Adrenal gland (tissue), 5 donors: Measurements from ENCODE around the gene DOK6.

Source experiments
- POLR2A ChIP-seq, 2 donors: fragments of 450-650 bp; IDR thresholded peaks; one replicate each; pipeline ENCODE4 v1.6.1; 2017; ENCODE audit warnings: antibody characterized with exemption in 2 of 2, mild to moderate bottlenecking in 2 of 2, moderate library complexity in 1 of 2
- TF ChIP-seq, protein P1 (sequence below), 6 experiments: fragments of 450-650 bp in 4 of 6; fragments of 200-600 bp in 2 of 6; sonication (generic) in 1 of 6; IDR thresholded peaks; 1 replicate in 5 of 6; 2 replicates in 1 of 6; pipeline versions ENCODE4 v1.5.1 to v1.8.0; 2016 to 2021; ENCODE audit warnings: antibody characterized with exemption in 6 of 6, mild to moderate bottlenecking in 2 of 6, moderate library complexity in 1 of 6
- donor health status: DM: no; HTN: no; CAD: no.

DNA sequence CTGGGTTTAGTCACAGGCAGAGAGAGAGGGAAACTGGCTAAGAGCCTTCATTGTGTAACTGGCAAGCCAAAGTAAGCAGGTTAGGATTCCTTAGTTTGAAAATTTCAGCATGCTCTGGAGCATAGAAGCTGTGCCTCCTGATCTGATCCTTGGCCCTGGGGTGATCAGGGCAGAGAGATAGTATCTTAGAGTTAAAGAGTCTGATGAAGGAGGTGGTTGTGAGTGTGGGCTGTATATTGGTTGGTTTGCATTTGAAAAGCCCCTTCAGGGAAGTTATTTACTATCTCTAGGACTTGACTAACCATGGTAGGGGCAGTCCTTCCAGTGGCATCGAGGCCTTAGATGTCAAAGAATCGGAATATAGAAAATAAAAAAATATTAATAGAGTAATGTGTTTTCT lies 316.9 kb downstream of the DOK6 start:
- TF ChIP-seq, protein P1, sequence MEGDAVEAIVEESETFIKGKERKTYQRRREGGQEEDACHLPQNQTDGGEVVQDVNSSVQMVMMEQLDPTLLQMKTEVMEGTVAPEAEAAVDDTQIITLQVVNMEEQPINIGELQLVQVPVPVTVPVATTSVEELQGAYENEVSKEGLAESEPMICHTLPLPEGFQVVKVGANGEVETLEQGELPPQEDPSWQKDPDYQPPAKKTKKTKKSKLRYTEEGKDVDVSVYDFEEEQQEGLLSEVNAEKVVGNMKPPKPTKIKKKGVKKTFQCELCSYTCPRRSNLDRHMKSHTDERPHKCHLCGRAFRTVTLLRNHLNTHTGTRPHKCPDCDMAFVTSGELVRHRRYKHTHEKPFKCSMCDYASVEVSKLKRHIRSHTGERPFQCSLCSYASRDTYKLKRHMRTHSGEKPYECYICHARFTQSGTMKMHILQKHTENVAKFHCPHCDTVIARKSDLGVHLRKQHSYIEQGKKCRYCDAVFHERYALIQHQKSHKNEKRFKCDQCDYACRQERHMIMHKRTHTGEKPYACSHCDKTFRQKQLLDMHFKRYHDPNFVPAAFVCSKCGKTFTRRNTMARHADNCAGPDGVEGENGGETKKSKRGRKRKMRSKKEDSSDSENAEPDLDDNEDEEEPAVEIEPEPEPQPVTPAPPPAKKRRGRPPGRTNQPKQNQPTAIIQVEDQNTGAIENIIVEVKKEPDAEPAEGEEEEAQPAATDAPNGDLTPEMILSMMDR (IDR thresholded peaks at IDR 0.05): no peak
- TF ChIP-seq POLR2A (IDR thresholded peaks at IDR 0.05): no peak
